Esophagus (tissue), 2 donors: ENCODE data around the gene TM6SF1. TPM values are rescaled to one million over a fixed set of nuclear protein-coding genes. Genes with fewer than 3 reads are reported as not detected.
A peak's percentile ranks its signal among the peaks of the same experiment; 100 is the strongest.

ENCODE experiments used
- H3K27ac ChIP-seq, 2 donors: one replicate each; pipeline ENCODE4 v1.5.1; 2013; ENCODE audit warnings: low read depth in 2 of 2, mild to moderate bottlenecking in 2 of 2, inconsistent platforms in 1 of 2, low read length in 1 of 2, moderate library complexity in 1 of 2
- H3K27me3 ChIP-seq, 2 donors: one replicate each; pipeline ENCODE4 v1.6.1; 2013; ENCODE audit warnings: low read length in 2 of 2, control low read depth in 1 of 2, mild to moderate bottlenecking in 1 of 2; ENCODE audit not compliant: insufficient read depth in 2 of 2, control insufficient read depth in 1 of 2
- H3K36me3 ChIP-seq, 2 donors: one replicate each; pipeline ENCODE4 v1.6.1; 2013; ENCODE audit warnings: low read length in 1 of 2; ENCODE audit not compliant: control insufficient read depth in 2 of 2, insufficient read depth in 2 of 2
- H3K4me1 ChIP-seq, 2 donors: one replicate each; pipeline ENCODE4 v1.6.1; 2013; ENCODE audit warnings: low read length in 1 of 2; ENCODE audit not compliant: control insufficient read depth in 2 of 2, insufficient read depth in 2 of 2
- H3K4me3 ChIP-seq, 2 donors: one replicate each; pipeline ENCODE4 v1.5.1; 2013; ENCODE audit warnings: low read length in 2 of 2, mild to moderate bottlenecking in 2 of 2, low read depth in 1 of 2, moderate library complexity in 1 of 2
- H3K9me3 ChIP-seq, 2 donors: one replicate each; pipeline ENCODE4 v1.6.1; 2013; ENCODE audit warnings: mild to moderate bottlenecking in 2 of 2, low read depth in 1 of 2, low read length in 1 of 2, moderate library complexity in 1 of 2; ENCODE audit not compliant: control insufficient read depth in 2 of 2, insufficient read depth in 1 of 2
- WGBS, 2 donors: extraction: QIAGEN DNeasy Blood & Tissue Kit; methylation state at CpG; one replicate each; pipeline ENCODE4 v1.1.7; 2013; 5-methylcytosine and 5-hydroxymethylcytosine counted together
- polyA plus RNA-seq, 2 donors: library from polyadenylated mRNA; stranded (reverse); fragments of 200-250 nt; gene quantifications; one replicate each; pipeline ENCODE4 v1.2.3, GENCODE V29; 2013
- donor health status: healthy with polysubstance abuse.
- donor health status: Bipolar disorder and iron deficiency.

The TM6SF1 gene
- polyA plus RNA-seq, 2 donors, result 0.75 to 1.1 TPM

- Histone ChIP-seq H3K27me3 (peaks cover 0 to 7% of the 10 kb centered on the region in 2 donors), H3K36me3 (no peaks in the 10 kb centered on the region), H3K4me1 (peaks cover 0 to under 1% of the 10 kb centered on the region in 2 donors), H3K4me3 (no peak overlapping the region), H3K9me3 (no peaks in the 10 kb centered on the region), H3K27ac (no peak overlapping the region)
- 30 to 43% methylated on average over 3 of the region's 3 CpGs for WGBS, 2 donors
Observed at GRCh38 chr15:83112956-83113299, 5.5 kb downstream of the TM6SF1 start.

GRCh38 chr15:83113881-83114674 lies 6.6 kb downstream of the TM6SF1 start:
- peak overlapping the region in 1 of 2 donors; percentile 15 for H3K27ac ChIP-seq

GRCh38 chr15:83114856-83115255 lies 7.4 kb downstream of the TM6SF1 start:
- H3K36me3 ChIP-seq, result no peaks in the 10 kb centered on the region

More at GRCh38 chr15:83113881-83114674, 6.6 kb downstream of the TM6SF1 start:
- no peaks in the 10 kb centered on the region for H3K27me3 ChIP-seq
- no peak overlapping the region for H3K4me3 ChIP-seq
- no peaks in the 10 kb centered on the region for H3K36me3 ChIP-seq
- H3K4me1 ChIP-seq, result no peaks in the 10 kb centered on the region
- no peaks in the 10 kb centered on the region for H3K9me3 ChIP-seq
- WGBS, 2 donors, result 79 to 82% methylated on average over 5 of the region's 5 CpGs

GRCh38 chr15:83115410-83115809 lies 8.0 kb downstream of the TM6SF1 start:
- Histone ChIP-seq H3K27me3 (no peaks in the 10 kb centered on the region), H3K36me3 (no peaks in the 10 kb centered on the region), H3K4me1 (no peaks in the 10 kb centered on the region), H3K4me3 (no peak overlapping the region), H3K27ac (no peak overlapping the region), H3K9me3 (no peaks in the 10 kb centered on the region)
- 86 to 93% methylated on average over 3 of the region's 3 CpGs for WGBS, 2 donors

More at GRCh38 chr15:83114856-83115255, 7.4 kb downstream of the TM6SF1 start:
- 93 to 94% methylated on average over 6 of the region's 6 CpGs for WGBS, 2 donors
- Histone ChIP-seq H3K9me3 (no peaks in the 10 kb centered on the region), H3K4me1 (no peaks in the 10 kb centered on the region), H3K4me3 (no peak overlapping the region), H3K27ac (no peak overlapping the region), H3K27me3 (no peaks in the 10 kb centered on the region)

- 87 to 88% methylated on average over 11 of the region's 11 CpGs for WGBS, 2 donors
- H3K36me3 ChIP-seq, result no peaks in the 10 kb centered on the region
- H3K4me3 ChIP-seq, result no peak overlapping the region
- no peaks in the 10 kb centered on the region for H3K27me3 ChIP-seq
- H3K4me1 ChIP-seq, result no peaks in the 10 kb centered on the region
- no peaks in the 10 kb centered on the region for H3K9me3 ChIP-seq
- H3K27ac ChIP-seq, result no peak overlapping the region
Observed at GRCh38 chr15:83115831-83116565, 8.6 kb downstream of the TM6SF1 start.

GRCh38 chr15:83118291-83118827 lies 10.9 kb downstream of the TM6SF1 start:
- H3K27me3 ChIP-seq, result no peaks in the 10 kb centered on the region
- H3K36me3 ChIP-seq, result no peaks in the 10 kb centered on the region
- H3K27ac ChIP-seq, result no peak overlapping the region
- 57 to 64% methylated on average over 6 of the region's 6 CpGs for WGBS, 2 donors
- H3K9me3 ChIP-seq, result no peaks in the 10 kb centered on the region
- H3K4me3 ChIP-seq, result no peak overlapping the region
- H3K4me1 ChIP-seq, result no peaks in the 10 kb centered on the region

- H3K27ac ChIP-seq, result no peak overlapping the region
- no peak overlapping the region for H3K4me3 ChIP-seq
- no peaks in the 10 kb centered on the region for H3K4me1 ChIP-seq
- H3K27me3 ChIP-seq, result no peaks in the 10 kb centered on the region
- H3K9me3 ChIP-seq, result no peaks in the 10 kb centered on the region
- H3K36me3 ChIP-seq, result no peaks in the 10 kb centered on the region
- WGBS, 2 donors, result 87 to 91% methylated on average over 4 of the region's 4 CpGs
Observed at GRCh38 chr15:83118968-83119367, 11.5 kb downstream of the TM6SF1 start.

GRCh38 chr15:83119968-83120581 lies 12.6 kb downstream of the TM6SF1 start:
- 83 to 87% methylated on average over 9 of the region's 9 CpGs for WGBS, 2 donors
- no peaks in the 10 kb centered on the region for H3K9me3 ChIP-seq

GRCh38 chr15:83123529-83123928 lies 16.1 kb downstream of the TM6SF1 start:
- H3K36me3 ChIP-seq, result no peaks in the 10 kb centered on the region
- H3K27ac ChIP-seq, result no peak overlapping the region
- WGBS, 2 donors, result 94 to 95% methylated on average over 1 of the region's 1 CpG

More at GRCh38 chr15:83119968-83120581, 12.6 kb downstream of the TM6SF1 start:
- no peaks in the 10 kb centered on the region for H3K36me3 ChIP-seq
- H3K27me3 ChIP-seq, result no peaks in the 10 kb centered on the region
- H3K27ac ChIP-seq, result no peak overlapping the region
- H3K4me3 ChIP-seq, result no peak overlapping the region
- no peaks in the 10 kb centered on the region for H3K4me1 ChIP-seq

More at GRCh38 chr15:83123529-83123928, 16.1 kb downstream of the TM6SF1 start:
- no peaks in the 10 kb centered on the region for H3K4me1 ChIP-seq
- H3K9me3 ChIP-seq, result no peaks in the 10 kb centered on the region
- H3K27me3 ChIP-seq, result no peaks in the 10 kb centered on the region
- H3K4me3 ChIP-seq, result no peak overlapping the region
